Measurements from ENCODE around the gene ANKH. TPM values are rescaled to one million over a fixed set of nuclear protein-coding genes. Genes with fewer than 3 reads are reported as not detected.

The ANKH gene
- polyA plus RNA-seq, 1 donor from 2014 or later: 9.9 TPM

GRCh38 chr5:14676320-14676719, 195.3 kb downstream of the ANKH start:
- H3K27ac ChIP-seq (ENCODE audit: low read length): no peak overlapping the region
- H3K9ac ChIP-seq (ENCODE audit: low read length): no peak overlapping the region
- H3K36me3 ChIP-seq (ENCODE audit: insufficient read depth, low read length): peaks cover 6% of the 10 kb centered on the region
- H4K20me1 ChIP-seq (ENCODE audit: insufficient read depth): no peaks in the 10 kb centered on the region
- no peak overlapping the region for H2AFZ ChIP-seq (ENCODE audit: low read depth, low read length)
- H3F3A ChIP-seq (ENCODE audit: insufficient read depth, low read length, poor library complexity, severe bottlenecking): no peaks in the 10 kb centered on the region
- no peak overlapping the region for H3K4me2 ChIP-seq (ENCODE audit: low read length)
- TF ChIP-seq POLR2AphosphoS5 (IDR thresholded peaks at IDR 0.05) (no peak), RAD21 (conservative IDR thresholded peaks at IDR 0.05) (no peak), TAF1 (IDR thresholded peaks at IDR 0.05; ENCODE audit: low read depth) (no peak), EZH2 (IDR thresholded peaks at IDR 0.05; ENCODE audit: borderline replicate concordance, insufficient read depth, low read length, poor library complexity, severe bottlenecking) (no peak), EP300 (conservative IDR thresholded peaks at IDR 0.05; ENCODE audit: poor library complexity, severe bottlenecking) (no peak), REST (IDR thresholded peaks at IDR 0.05; ENCODE audit: borderline replicate concordance) (no peak), CTCF (IDR thresholded peaks at IDR 0.05; ENCODE audit: poor library complexity, severe bottlenecking) (no peak), MXI1 (conservative IDR thresholded peaks at IDR 0.05; ENCODE audit: poor library complexity, severe bottlenecking) (no peak), SMC3 (conservative IDR thresholded peaks at IDR 0.05; ENCODE audit: poor library complexity) (no peak)
- H3K9me3 ChIP-seq (ENCODE audit: low read length): no peaks in the 10 kb centered on the region
- H3K4me3 ChIP-seq (ENCODE audit: low read length): no peak overlapping the region
- no peaks in the 10 kb centered on the region for H3K79me2 ChIP-seq (replicated peaks; ENCODE audit: insufficient read depth, low read length)
- no peaks in the 10 kb centered on the region for H3K9me2 ChIP-seq (ENCODE audit: insufficient read depth, low read length)
- no peaks in the 10 kb centered on the region for H3K27me3 ChIP-seq (ENCODE audit: insufficient read depth, low read depth, low read length)

- Histone ChIP-seq H3K36me3 (ENCODE audit: insufficient read depth, low read length) (peaks cover 6% of the 10 kb centered on the region), H2AFZ (ENCODE audit: low read depth, low read length) (no peak overlapping the region), H3K9ac (ENCODE audit: low read length) (no peak overlapping the region), H3K27me3 (ENCODE audit: insufficient read depth, low read depth, low read length) (no peaks in the 10 kb centered on the region), H3K27ac (ENCODE audit: low read length) (no peak overlapping the region), H3K79me2 (replicated peaks; ENCODE audit: insufficient read depth, low read length) (no peaks in the 10 kb centered on the region), H3K4me3 (ENCODE audit: low read length) (no peak overlapping the region), H3K9me2 (ENCODE audit: insufficient read depth, low read length) (no peaks in the 10 kb centered on the region), H3K4me2 (ENCODE audit: low read length) (no peak overlapping the region), H3F3A (ENCODE audit: insufficient read depth, low read length, poor library complexity, severe bottlenecking) (no peaks in the 10 kb centered on the region), H3K9me3 (ENCODE audit: low read length) (no peaks in the 10 kb centered on the region), H4K20me1 (ENCODE audit: insufficient read depth) (no peaks in the 10 kb centered on the region)
- TF ChIP-seq EZH2 (IDR thresholded peaks at IDR 0.05; ENCODE audit: borderline replicate concordance, insufficient read depth, low read length, poor library complexity, severe bottlenecking): no peak
- TF ChIP-seq CTCF (IDR thresholded peaks at IDR 0.05; ENCODE audit: poor library complexity, severe bottlenecking): no peak
- TF ChIP-seq MXI1 (conservative IDR thresholded peaks at IDR 0.05; ENCODE audit: poor library complexity, severe bottlenecking): no peak
These were observed 195.7 kb downstream of the ANKH start for GRCh38 chr5:14675865-14676300.

Data from neural cell (in vitro differentiated cells).